T-helper 1 cell treated with Interleukin-12 subunit alpha and Interleukin-12 subunit beta and Interleukin-4 antibody, amounts not matched to agents 30 ng/mL and 1 ng/mL, for 36 hours (primary cell): Measurements from ENCODE around the gene PLD1. TPM values are rescaled to one million over a fixed set of nuclear protein-coding genes. Genes with fewer than 3 reads are reported as not detected.

Experiments used
- intact Hi-C: fragments of 100-400 bp; cut with micrococcal nuclease; formaldehyde crosslinking; loops from one replicate; pipeline ENCODE4 v1.15.1; 2024
- total RNA-seq: library from RNA; stranded (reverse); gene quantifications from 2 replicates; pipeline ENCODE4 v1.2.3, GENCODE V29; 2022

Gene PLD1
- total RNA-seq, 1 donor from 2014 or later = 0.88 TPM

DNA sequence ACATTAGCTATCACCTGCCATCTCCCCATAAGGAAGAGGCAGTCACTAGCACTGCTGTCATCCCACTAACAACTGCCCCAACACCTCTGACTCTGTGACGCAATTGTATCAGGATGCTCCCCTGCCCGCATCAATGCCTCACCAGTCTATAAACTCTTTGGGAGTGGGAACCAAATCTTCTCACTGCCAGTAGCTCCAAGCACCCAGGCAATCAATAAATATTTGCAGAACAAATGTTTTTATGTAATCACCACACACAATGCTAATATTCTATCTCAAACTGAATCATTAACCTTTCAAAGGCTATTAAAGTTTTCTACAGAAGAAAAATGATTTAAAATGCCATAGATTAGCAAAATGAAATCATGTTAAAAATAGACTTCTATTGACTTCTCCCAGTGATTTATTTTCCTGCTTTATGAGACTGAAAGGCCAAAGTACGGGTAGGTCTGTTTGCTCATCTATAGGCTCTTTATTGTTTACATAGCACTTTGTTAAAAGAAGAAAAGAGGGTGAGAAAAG lies 131.3 kb downstream of the PLD1 start:
- intact Hi-C loops = no loop called here

DNA sequence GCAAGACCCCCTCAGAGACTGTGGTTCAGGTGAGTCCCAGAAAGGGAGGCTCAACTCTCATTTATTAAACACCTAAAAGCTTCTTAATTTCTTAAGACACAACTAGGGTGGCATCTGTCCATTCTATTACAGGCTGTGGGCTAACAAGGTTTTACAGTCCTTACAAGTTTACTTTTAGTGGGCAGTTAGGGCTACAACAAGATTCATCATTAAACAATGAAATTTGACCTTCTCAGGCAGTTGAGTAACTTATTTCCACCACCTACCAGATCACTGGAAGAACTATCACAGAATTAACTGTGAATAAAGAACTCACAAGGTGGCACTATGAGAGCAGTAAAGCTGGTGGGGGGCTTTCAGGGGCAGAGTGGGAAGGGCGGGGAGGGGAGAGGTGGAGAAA lies 132.6 kb downstream of the PLD1 start:
- intact Hi-C loops = no loop called here

DNA sequence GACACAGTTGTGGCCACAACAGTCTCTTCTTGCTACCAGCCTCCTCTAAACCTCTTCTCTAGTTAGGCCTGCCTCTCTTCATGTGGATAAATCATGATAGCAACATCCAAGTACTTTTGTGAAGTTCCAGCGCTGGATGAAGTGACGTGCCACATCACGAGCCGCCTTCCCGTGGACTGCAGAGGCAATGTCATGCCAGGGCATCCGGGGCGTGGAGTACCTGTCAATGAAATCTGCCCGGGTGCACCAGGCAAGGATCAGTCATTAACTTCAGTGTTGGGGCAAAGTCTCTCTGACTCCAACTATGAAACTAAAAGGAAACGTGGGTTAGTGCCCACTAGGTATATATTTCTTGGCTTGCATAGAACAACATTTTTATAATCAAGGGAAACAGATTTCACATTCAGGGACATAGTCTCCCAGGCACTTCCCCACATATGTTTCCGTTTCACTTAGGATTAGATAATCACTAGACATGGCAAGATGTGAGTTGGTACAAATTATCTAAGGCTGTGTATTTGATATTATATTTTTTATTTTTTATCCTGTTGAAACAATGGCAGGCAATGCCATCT lies 133.6 kb downstream of the PLD1 start:
- intact Hi-C loops = no loop called here

GRCh38 chr3:171673951-171674350 lies 136.3 kb downstream of the PLD1 start:
- intact Hi-C loops = no loop called here

GRCh38 chr3:171672538-171672937 lies 137.7 kb downstream of the PLD1 start:
- intact Hi-C loops = no loop called here

DNA sequence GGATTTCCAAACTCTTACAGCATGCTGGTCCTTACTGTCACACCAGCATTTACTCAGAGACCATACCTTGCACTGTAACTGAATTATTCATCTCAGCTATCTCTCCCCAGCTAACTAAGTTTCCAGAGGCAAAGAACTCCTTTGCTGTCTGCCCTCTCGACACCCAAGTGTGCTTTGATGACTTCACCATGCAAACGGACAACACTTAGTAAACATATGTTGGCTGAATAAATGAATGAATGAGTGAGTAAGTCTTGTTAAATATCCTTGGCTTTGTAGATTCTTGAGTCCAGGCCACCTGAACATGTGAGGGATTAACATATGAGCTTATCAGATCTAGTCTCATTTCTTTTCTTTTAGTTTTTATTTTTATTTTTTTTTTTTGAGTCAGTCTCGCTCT lies 138.2 kb downstream of the PLD1 start:
- intact Hi-C loops = no loop called here

- intact Hi-C loops = no loop called here
These were observed 138.6 kb downstream of the PLD1 start for GRCh38 chr3:171671709-171672108.

DNA sequence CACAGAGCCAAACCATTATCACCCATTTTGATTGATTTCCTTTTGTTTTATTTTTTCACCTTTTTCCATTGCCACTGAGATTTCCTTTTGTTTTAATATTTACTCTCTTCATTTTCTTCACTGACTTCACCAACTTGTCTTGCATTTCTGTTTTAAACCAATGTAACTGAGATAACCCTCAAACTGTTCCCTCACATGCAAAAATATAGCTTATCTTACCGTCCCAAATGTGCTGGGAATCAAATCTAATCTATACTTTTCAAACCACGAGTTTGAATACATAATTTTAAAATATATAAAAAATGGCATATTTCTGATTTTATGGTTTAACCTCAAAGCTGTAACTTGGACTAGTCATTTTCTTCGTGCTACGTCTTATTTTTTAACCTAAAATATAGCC lies 143.8 kb downstream of the PLD1 start:
- intact Hi-C loops = no loop called here

DNA sequence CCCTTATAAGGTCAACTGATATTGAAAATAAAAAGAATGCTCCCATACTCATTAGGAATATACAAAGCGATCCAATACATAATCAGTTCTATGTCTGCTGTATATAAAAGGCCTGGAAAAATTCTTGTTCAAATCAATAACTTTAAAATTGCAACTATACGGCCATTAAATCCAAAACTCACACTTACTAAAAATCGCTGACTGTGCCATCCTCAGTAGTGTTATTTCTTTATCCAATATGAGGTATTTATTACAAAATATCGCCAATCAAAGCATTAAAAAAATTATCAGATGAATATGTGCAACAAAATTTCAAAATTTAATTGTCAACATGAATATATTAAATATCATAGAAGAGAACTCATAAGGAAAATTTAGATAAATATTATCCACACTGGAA lies 146.5 kb downstream of the PLD1 start:
- intact Hi-C loops = no loop called here

DNA sequence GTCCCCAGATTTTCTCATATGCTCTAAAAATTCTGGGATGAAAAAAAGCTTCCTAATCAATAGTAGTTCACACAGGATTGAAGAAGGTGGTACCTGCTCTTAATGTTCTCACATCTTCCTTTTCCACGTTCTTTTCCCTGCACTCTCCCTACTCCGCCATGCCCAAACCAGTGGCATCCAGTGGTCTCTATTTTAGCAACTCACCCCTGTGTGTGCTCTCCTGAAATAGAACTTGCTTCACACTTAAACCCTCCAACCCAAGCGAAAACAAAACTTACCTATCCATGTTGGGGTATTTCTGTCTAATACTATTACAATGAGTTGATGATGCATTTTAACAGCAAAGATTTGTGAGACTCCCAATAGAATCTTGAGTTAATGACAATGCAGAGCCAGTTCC lies 148.8 kb downstream of the PLD1 start:
- intact Hi-C loops = no loop called here

DNA sequence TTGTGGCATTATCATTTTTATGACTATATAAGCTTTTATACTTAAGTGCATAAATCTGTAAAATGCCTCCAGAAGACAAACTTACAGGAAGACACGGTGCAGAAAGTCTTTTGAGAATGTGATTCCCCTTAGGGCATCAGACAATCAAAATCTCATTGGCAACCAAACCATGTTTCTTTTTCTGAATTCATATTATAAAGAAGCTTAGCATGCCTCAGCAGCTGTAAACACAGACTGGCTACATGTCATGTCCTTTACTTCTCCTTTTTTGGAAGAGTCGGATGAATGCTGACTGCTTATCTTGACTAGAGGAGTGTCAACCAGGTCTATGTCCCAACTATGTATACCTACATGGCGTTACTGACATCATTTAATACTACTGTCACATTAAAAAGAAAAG lies 150.1 kb downstream of the PLD1 start:
- intact Hi-C loops = no loop called here

DNA sequence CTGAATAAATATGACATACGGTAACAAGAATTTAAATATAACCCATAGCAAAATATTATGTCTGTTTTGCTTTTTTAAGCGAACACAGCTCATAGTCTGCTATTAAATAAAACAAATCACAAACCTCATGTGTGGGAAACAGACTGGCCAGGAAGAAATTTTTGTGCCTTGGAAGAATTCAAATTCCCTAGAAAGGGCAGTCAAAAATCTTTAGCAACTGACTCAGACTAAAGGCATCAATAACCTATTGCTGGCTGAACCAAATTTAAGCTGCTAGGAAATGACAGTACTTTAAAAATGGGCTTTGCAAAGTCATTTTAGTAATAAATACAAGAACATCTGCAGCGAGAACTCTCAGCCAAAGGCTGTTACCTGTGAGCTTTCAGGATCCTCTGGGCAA lies 151.4 kb downstream of the PLD1 start:
- intact Hi-C loops = no loop called here

DNA sequence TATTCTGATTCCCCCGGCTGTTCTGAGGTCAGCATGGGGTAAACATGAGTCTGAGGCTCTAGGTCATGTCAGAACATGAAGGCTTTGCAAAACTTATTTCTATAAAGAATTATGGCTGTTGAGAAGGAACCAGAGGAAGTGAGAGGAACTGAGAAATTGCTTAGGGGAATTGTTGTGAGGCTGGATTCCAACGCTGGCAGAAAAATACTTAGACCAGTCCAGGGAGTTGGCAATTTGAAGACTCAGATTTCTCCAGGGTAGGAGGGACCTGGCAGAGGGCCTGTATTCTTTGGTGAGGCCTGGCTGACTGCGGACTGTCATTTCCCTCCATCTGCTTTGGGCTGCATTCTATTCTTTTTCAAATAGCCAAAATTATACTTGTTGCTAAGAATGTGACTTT lies 155.5 kb downstream of the PLD1 start:
- intact Hi-C loops = no loop called here

DNA sequence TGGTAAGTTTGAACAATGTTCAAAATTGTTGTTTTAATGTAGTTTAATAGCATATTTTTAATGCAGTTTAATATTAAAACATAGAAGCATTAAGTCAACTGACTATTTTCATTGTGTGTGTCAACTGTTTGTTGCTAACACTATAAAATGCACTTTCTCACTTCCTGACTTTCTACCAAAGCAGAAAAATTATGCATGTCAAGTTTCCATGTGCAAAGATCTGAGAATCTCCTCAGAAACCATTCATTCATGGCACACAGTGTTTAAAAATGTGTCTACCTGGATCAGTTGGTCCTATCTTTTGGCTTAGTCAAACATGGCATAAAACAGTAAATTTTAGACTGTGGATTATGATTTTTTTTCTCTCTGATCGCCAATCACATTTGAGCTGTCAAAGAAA lies 156.0 kb downstream of the PLD1 start:
- intact Hi-C loops = no loop called here

GRCh38 chr3:171653701-171654100 lies 156.6 kb downstream of the PLD1 start:
- intact Hi-C loops = no loop called here

DNA sequence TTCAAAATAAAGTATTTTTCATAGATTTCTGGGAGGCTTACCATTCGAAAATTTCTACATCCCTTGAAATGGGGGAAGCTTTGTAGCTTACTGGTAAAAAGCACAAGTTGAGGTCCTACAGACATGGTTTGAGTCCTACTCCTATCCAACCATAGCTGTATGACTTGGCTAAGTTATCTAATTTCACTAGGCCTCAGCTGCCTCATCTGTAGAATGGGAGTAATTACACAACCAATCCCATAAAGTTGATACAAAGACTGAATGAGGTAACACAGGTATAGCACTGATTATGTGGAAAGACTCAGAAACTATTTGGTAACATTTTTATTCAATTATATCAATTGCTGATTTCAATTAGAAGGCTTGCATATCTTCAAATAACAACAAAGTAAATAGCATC lies 157.4 kb downstream of the PLD1 start:
- intact Hi-C loops = no loop called here

DNA sequence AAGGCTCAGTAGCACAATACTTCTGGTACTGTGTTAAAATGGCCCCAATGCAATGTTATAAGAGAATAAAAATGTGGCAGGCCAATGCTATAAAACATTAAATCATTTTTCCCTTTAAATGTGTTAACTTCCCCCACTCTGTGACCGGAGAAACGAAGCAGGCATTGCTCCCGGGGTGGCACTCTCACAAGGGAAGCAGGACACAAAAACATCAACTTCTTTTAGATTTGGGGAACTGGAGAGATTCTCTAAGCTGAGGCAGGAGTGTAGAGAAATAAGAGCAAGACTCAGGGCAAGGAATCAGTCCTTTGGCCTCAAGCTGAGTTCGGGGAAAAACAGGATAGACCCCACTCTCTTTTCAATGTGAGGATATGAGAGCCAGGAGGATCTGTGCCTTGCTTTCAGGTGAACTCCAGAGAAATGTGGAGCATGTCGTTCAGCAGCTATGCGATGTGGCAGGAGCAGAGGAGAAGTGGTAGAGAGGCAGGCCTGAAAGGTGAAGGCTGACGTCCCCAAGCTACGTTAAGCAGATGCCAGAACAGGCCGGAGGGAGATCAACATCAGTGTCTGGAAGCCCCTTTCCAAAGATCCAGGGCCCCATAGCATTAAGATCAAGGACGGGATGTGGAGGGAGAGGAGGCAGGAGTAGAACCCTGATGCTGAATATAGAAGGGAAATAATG lies 160.2 kb downstream of the PLD1 start:
- intact Hi-C loops = no loop called here

DNA sequence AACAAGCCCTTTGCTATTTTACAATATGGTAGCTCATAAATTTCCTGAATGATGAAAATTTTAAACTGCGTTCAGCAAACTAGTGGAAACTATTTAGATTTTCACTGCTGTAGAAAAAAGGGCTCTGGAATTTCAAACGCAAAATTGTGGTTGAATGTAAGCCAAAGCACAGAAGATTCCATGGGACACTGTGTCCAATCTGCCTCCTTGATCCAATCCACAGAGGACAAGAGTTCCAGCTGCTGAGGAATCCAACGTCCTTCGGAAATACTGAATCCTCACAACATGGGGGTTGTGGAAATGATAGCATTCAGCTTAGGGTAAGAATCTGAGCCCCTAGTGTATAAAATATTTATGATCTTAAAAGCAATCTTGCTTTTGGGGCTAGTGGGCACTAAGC lies 161.0 kb downstream of the PLD1 start:
- intact Hi-C loops = no loop called here

DNA sequence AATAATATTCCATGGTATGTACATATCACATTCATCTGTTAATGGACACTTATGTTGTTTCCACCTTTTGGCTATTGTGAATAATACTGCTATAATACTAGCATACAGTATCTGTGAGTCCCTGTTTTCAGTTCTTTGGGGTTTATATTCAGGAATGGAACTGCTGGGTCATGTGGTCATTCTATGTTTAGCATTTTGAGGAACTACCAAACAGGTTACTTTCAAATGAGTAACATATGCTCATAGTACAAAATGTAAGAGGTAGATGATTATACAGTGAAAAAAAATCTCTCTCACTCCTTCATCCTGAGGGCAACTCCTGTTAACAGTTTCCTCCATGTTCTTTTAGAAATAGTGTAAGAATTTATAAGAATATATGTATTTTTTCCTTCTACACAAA lies 162.2 kb downstream of the PLD1 start:
- intact Hi-C loops = no loop called here

GRCh38 chr3:171646357-171647133 lies 163.7 kb downstream of the PLD1 start:
- intact Hi-C loops = loop anchor here (1.0 to 2.0 kb wide), 6 partner anchors 126 to 1020 kb away; no protein-coding TSS in a partner anchor

DNA sequence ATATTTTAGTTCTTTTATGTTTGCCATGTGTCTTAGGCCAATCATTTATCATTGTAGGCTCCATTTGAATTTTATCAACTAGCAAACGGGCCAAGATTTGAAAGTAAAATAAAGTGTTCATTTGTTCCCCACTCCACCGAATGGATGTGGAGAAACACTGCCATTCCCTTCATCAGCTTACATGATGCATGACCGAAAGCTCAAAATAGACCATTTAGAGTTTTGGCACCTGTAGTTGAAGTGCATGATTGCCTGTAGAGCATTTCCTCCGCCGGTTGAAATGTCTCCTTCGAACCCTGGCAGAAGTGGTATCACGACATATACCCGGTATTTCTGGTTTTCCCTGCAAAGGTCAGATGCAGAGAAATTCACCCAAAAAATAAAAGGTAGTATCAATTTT lies 165.6 kb downstream of the PLD1 start:
- intact Hi-C loops = no loop called here

- intact Hi-C loops = no loop called here
These were observed 166.6 kb downstream of the PLD1 start for GRCh38 chr3:171643681-171644080.
